ENCODE data around the gene INS.

INS gene

DNA sequence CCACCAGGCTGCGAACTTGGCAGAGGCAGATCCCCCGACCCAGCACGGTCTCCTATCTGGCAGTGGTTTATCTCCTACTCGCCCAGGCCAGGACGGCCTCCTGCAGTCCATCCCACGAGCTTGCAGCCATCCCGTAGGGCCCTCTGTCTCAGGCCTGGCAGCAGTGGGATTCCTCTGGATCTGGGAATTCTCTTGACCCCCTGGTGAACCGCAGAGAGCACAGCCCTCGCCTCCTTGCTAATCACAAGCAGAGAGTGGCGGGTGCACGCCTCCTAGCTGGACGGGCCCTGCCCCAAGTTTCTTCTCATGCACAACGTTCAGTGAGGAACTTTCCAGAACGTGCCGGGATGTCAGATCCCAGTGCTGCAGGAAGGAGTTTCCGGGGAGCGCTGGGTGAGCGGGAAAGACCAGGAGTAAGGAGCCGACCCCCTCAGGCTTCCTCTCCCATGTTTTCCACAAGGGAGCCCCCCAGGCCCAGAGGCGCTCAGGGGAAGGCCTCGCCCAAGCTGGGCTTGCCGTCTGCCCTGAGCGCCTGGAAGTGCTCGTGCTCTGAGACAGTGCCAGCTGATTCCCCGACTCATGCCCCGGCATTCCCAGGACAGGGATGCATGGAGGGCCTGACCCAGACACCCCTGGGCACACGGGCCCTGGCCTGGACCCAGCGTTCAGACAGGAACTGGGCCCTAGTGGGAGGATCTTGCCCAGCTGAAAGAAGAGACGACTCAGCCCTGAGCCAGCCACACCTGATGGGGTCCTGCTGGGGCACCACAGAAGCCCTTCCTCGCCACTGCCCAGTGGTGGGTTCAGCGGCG is 46.4 kb downstream of the INS start:
- DNase-seq (ENCODE audit: low read depth): no peak

DNA sequence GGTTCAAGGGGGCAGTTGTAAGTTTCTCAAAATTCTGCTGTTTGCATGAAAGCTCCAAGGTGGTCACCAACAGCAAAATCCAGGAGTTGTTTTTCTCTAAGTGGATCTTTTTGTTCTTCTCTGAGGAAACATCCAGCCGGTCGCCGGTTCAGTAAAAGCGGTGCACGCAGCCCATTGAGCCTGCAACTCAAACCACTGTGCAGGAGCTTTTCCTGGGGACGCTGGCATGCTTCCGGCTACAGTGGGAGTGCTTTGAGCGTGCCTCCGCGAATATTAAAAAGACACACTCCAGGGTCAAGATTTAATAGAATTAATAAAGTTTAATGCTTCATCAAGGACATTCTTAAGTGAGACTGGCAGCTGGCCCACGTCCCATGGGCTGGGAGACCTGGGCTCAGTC is 47.2 kb downstream of the INS start:
- no peak for DNase-seq (ENCODE audit: low read depth)

- no peak for DNase-seq (ENCODE audit: low read depth)
Observed at GRCh38 chr11:2110521-2110920, 50.5 kb downstream of the INS start.

All from activated T-cell treated with anti-CD3 and anti-CD28 coated beads for 24 hours (primary cell).